Left lung (tissue), 10 donors: ENCODE measurements around the gene ISM2. TPM values are rescaled to one million over a fixed set of nuclear protein-coding genes. Genes with fewer than 3 reads are reported as not detected.

Experiments
- ATAC-seq: fragments of 200-7000 bp; cut with Tn5 transposase; one replicate; pipeline ENCODE4 v1.9.1; 2020; ENCODE audit warnings: moderate library complexity
- DNase-seq, 4 donors: peaks; one replicate each; pipeline ENCODE4 v3.0.0-alpha.2; 2013 to 2020
- H3K27ac ChIP-seq, 2 donors: fragments of 200-600 bp; sonication (generic) in 1 of 2; one replicate each; pipeline versions ENCODE4 v1.5.0 to v1.8.0; 2020 to 2021
- H3K27me3 ChIP-seq, 2 donors: fragments of 200-600 bp; sonication (generic) in 1 of 2; one replicate each; pipeline versions ENCODE4 v1.5.0 to v1.8.0; 2020 to 2021
- H3K36me3 ChIP-seq, 2 donors: fragments of 200-600 bp; sonication (generic) in 1 of 2; one replicate each; pipeline versions ENCODE4 v1.5.0 to v1.8.0; 2020 to 2021
- H3K4me1 ChIP-seq, 2 donors: fragments of 200-600 bp; one replicate each; pipeline ENCODE4 v1.8.0; 2021
- H3K4me3 ChIP-seq, 2 donors: fragments of 200-600 bp; sonication (generic) in 1 of 2; one replicate each; pipeline versions ENCODE4 v1.5.0 to v1.8.0; 2020 to 2021; ENCODE audit warnings: mild to moderate bottlenecking in 1 of 2
- H3K9me3 ChIP-seq, 2 donors: fragments of 200-600 bp; sonication (generic) in 1 of 2; one replicate each; pipeline versions ENCODE4 v1.5.0 to v1.8.0; 2020 to 2021
- intact Hi-C, 2 donors: fragments of 100-400 bp; cut with DNase I; formaldehyde crosslinking; loops; one replicate each; pipeline versions ENCODE4 v1.11.2 to v1.14.2; 2022
- polyA plus RNA-seq, 6 donors: library from polyadenylated mRNA; unstranded; fragments of 120-200 nt; gene quantifications; one replicate each; pipeline ENCODE4 v1.2.1, GENCODE V29; 2013; ENCODE audit not compliant: insufficient read length in 6 of 6
- total RNA-seq, 2 donors: library from RNA; stranded (reverse); fragmentation: NEBNext Ultra II Directional; extraction: Animal tissue kit (Norgen Biotek cat#: 25700); gene quantifications; one replicate each; pipeline ENCODE4 v1.2.1, GENCODE V29; 2021
- TF ChIP-seq, protein P1 (sequence below), 2 donors: fragments of 200-600 bp; sonication (generic) in 1 of 2; IDR thresholded peaks; one replicate each; pipeline versions ENCODE4 v1.5.0 to v1.8.0; 2021; ENCODE audit warnings: antibody characterized with exemption in 2 of 2
- donor health status: DM: no; HTN: yes; CAD: no.
- donor health status: DM: no; HTN: no; CAD: no.

The ISM2 gene
- total and polyA plus RNA-seq, 8 donors, result 0.17 TPM; not detected in 7

DNA sequence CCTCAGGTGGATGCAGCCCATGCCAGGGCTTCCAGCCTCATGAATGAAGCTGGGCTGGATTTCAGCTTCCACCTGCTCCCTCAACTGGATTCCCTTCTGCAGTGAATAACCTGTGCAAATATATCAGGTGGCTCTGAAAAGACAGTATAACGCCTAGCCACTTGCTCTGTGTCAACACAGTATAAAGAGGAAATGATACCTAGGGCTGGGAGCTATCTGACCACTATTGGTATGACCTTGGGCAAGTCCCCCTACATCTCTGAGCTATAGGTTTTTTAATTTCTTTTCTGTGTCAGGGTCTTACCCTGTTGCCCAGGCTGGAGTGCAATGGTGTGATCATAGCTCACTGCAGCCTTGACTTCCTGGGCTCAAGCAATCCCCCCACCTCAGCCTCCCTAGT lies 19.8 kb downstream of the ISM2 start:
- Histone ChIP-seq H3K4me1 (no peaks in the 10 kb centered on the region), H3K27me3 (no peaks in the 10 kb centered on the region), H3K27ac (no peak overlapping the region), H3K9me3 (no peaks in the 10 kb centered on the region), H3K36me3 (no peaks in the 10 kb centered on the region), H3K4me3 (no peak overlapping the region)
- ATAC-seq, result no peak
- TF ChIP-seq, protein P1, sequence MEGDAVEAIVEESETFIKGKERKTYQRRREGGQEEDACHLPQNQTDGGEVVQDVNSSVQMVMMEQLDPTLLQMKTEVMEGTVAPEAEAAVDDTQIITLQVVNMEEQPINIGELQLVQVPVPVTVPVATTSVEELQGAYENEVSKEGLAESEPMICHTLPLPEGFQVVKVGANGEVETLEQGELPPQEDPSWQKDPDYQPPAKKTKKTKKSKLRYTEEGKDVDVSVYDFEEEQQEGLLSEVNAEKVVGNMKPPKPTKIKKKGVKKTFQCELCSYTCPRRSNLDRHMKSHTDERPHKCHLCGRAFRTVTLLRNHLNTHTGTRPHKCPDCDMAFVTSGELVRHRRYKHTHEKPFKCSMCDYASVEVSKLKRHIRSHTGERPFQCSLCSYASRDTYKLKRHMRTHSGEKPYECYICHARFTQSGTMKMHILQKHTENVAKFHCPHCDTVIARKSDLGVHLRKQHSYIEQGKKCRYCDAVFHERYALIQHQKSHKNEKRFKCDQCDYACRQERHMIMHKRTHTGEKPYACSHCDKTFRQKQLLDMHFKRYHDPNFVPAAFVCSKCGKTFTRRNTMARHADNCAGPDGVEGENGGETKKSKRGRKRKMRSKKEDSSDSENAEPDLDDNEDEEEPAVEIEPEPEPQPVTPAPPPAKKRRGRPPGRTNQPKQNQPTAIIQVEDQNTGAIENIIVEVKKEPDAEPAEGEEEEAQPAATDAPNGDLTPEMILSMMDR (IDR thresholded peaks at IDR 0.05), result no peak
- intact Hi-C loops, result no loop called here
- DNase-seq, result no peak

GRCh38 chr14:77478029-77478428 lies 20.6 kb downstream of the ISM2 start:
- Histone ChIP-seq H3K27ac (no peak overlapping the region), H3K9me3 (no peaks in the 10 kb centered on the region), H3K4me1 (no peaks in the 10 kb centered on the region), H3K27me3 (no peaks in the 10 kb centered on the region), H3K4me3 (no peak overlapping the region), H3K36me3 (no peaks in the 10 kb centered on the region)
- TF ChIP-seq, protein P1 (IDR thresholded peaks at IDR 0.05), result no peak
- ATAC-seq (no peak), DNase-seq (peak in 1 of 4 donors; percentile 39)
- intact Hi-C loops, result no loop called here

DNA sequence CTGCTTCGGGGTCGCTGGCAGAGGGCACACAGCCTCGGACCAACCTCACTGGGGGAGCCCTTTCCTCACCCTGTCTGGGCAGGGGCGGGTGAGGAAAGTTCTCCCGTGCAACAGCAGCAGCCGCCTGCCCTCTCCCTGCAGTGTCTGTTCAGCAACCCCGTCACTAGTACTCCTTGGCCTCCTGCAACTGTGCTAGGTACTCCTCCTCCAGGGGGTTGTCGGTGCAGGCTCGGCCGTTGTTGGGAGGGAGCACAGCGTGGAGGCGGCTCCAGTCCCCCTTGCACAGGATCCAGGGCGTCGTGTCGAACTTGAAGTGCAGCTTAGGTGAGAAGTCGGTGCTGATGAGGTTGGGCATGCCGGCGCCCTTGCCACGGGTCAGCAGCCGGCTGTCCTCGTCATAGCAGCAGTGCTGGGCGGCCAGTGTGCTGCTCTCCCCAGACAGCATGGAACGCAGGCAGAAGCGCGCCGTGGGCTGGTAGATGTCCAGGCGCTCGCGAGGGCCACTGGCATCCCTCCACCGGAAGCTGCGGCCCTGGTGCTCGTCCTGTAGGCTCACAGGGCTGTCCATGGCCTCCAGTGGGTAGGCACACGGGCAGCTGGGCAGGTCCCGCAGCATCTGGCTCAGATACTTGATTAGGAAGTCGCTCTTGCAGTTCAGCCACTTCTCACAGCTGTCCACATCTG lies 23.0 kb downstream of the ISM2 start:
- Histone ChIP-seq H3K36me3 (no peaks in the 10 kb centered on the region), H3K4me3 (no peak overlapping the region), H3K27ac (no peak overlapping the region), H3K4me1 (no peaks in the 10 kb centered on the region), H3K9me3 (no peaks in the 10 kb centered on the region), H3K27me3 (no peaks in the 10 kb centered on the region)
- intact Hi-C loops, result no loop called here
- TF ChIP-seq, protein P1 (IDR thresholded peaks at IDR 0.05), result no peak
- DNase-seq (no peak), ATAC-seq (no peak)

DNA sequence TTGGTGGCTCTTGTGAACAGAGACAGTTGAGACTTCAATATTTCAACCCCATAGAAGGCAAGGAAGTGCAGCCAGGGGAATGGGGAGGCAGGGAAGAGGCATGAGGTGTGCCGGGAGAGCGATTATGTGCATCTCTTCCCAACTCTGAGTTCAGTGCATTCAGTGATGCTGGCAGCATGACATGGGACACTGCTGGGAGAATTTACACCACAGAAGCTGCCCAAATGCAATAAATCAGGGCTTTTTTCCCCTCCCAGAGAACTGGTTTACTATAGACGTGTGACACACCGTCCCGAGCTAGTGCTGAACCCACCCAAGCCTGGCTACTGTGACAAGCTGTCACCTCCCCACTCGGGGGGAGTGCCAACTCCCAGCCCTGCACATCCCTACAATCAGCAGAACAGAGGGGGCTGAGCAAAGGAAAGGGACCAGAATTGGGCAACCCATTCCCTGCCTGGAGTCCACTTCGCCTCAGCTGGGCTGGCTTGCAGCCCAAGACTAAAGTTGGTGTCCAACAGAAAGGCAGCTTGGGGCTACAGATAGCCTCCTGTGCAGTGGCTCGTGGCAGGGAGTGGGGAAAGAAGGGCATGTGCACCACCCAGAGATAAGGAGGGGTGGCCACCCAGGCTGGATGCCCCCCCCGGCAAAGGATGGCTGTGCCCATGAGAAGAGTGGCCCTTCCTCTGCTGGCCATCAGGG lies 24.0 kb downstream of the ISM2 start:
- peak in 2 of 4 donors; percentile 16 to 42 for DNase-seq
- intact Hi-C loops, result no loop called here
- TF ChIP-seq, protein P1 (IDR thresholded peaks at IDR 0.05), result no peak
- Histone ChIP-seq H3K4me1 (no peaks in the 10 kb centered on the region), H3K9me3 (no peaks in the 10 kb centered on the region), H3K27ac (no peak overlapping the region), H3K4me3 (no peak overlapping the region), H3K36me3 (peaks cover 0 to 5% of the 10 kb centered on the region in 2 donors), H3K27me3 (no peaks in the 10 kb centered on the region)
- ATAC-seq, result no peak

DNA sequence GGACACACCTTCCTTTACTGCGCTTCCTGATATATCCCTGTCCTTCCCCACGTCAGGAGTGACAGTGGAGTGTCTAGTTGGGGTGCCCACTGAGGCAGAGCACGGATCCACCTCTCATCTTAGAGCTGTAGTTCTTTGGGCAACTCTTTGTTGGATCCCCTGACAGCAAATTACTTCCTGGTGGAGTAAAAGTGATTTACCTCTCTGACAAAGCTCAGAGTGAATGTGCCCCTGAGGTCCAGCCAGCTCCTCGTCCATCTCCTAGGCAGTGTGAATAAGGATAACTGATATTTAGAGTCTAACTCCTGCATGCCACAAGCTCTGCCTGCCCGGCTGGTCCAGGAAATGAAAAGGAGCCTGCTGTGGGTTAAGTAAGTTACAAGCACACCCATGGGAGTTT lies 24.7 kb downstream of the ISM2 start:
- Histone ChIP-seq H3K4me3 (no peak overlapping the region), H3K27ac (no peak overlapping the region), H3K9me3 (no peaks in the 10 kb centered on the region), H3K27me3 (no peaks in the 10 kb centered on the region), H3K36me3 (peaks cover 0 to 12% of the 10 kb centered on the region in 2 donors), H3K4me1 (no peaks in the 10 kb centered on the region)
- intact Hi-C loops, result no loop called here
- ATAC-seq (no peak), DNase-seq (no peak)
- TF ChIP-seq, protein P1 (IDR thresholded peaks at IDR 0.05), result no peak
